Mesendoderm (in vitro differentiated cells): ENCODE data around the gene MICALL2.

ENCODE experiments used
- DNase-seq: peaks from one replicate; pipeline ENCODE4 v3.0.0; 2013
- H2AK5ac ChIP-seq: 2 replicates; pipeline ENCODE4 v1.6.1; 2013; ENCODE audit warnings: low read length, inconsistent platforms
- H2BK120ac ChIP-seq: 2 replicates; pipeline ENCODE4 v1.6.1; 2013; ENCODE audit warnings: low read depth, mild to moderate bottlenecking, low read length, moderate library complexity, mixed read lengths
- H2BK15ac ChIP-seq: replicated peaks from 2 replicates; pipeline ENCODE4 v1.6.1; 2013; ENCODE audit warnings: low read depth, mild to moderate bottlenecking, moderate library complexity
- H2BK5ac ChIP-seq: 2 replicates; pipeline ENCODE4 v1.6.1; 2013; ENCODE audit warnings: low read length, inconsistent platforms
- H3K18ac ChIP-seq: 2 replicates; pipeline ENCODE4 v1.6.1; 2013; ENCODE audit warnings: mild to moderate bottlenecking, low read length, mixed read lengths
- H3K23ac ChIP-seq: one replicate; pipeline ENCODE4 v1.6.1; 2013; ENCODE audit warnings: low read length
- H3K27ac ChIP-seq: 2 replicates; pipeline ENCODE4 v1.5.1; 2013; ENCODE audit warnings: low read depth, mild to moderate bottlenecking, inconsistent platforms, low read length, moderate library complexity
- H3K27me3 ChIP-seq: 2 replicates; pipeline ENCODE4 v1.6.1; 2013; ENCODE audit warnings: low read length, control low read depth, mild to moderate bottlenecking, inconsistent platforms; ENCODE audit not compliant: insufficient read depth, poor library complexity
- H3K36me3 ChIP-seq: 2 replicates; pipeline ENCODE4 v1.6.1; 2013; ENCODE audit warnings: low read length, inconsistent platforms; ENCODE audit not compliant: control insufficient read depth, insufficient read depth
- H3K4ac ChIP-seq: one replicate; pipeline ENCODE4 v1.6.1; 2013; ENCODE audit warnings: low read depth, mild to moderate bottlenecking, low read length, moderate library complexity
- H3K4me1 ChIP-seq: 2 replicates; pipeline ENCODE4 v1.6.1; 2013; ENCODE audit warnings: low read depth, low read length, inconsistent platforms; ENCODE audit not compliant: control insufficient read depth
- H3K4me2 ChIP-seq: 2 replicates; pipeline ENCODE4 v1.6.1; 2013; ENCODE audit warnings: low read length
- H3K4me3 ChIP-seq: 2 replicates; pipeline ENCODE4 v1.5.1; 2013; ENCODE audit warnings: mild to moderate bottlenecking, low read length
- H3K56ac ChIP-seq: one replicate; pipeline ENCODE4 v1.6.1; 2013; ENCODE audit warnings: low read length
- H3K79me1 ChIP-seq: 2 replicates; pipeline ENCODE4 v1.6.1; 2013; ENCODE audit warnings: low read length, inconsistent platforms
- H3K79me2 ChIP-seq: 2 replicates; pipeline ENCODE4 v1.6.1; 2013; ENCODE audit warnings: mild to moderate bottlenecking, low read length; ENCODE audit not compliant: control insufficient read depth, insufficient read depth
- H3K9ac ChIP-seq: 2 replicates; pipeline ENCODE4 v1.6.1; 2013; ENCODE audit warnings: low read length, inconsistent platforms
- H4K5ac ChIP-seq: one replicate; pipeline ENCODE4 v1.6.1; 2013; ENCODE audit warnings: low read length
- H4K8ac ChIP-seq: one replicate; pipeline ENCODE4 v1.6.1; 2013; ENCODE audit warnings: low read depth, mild to moderate bottlenecking, control low read depth, low read length, moderate library complexity
- whole genome bisulfite sequencing: extraction: QIAGEN DNeasy Blood & Tissue Kit; methylation state at CpG from one replicate; pipeline ENCODE4 v1.1.7; 2013; ENCODE audit warnings: low lambda C conversion rate, missing lambda C conversion rate; ENCODE audit not compliant: insufficient coverage; ENCODE audit errors: extremely low coverage; 5-methylcytosine and 5-hydroxymethylcytosine counted together

The MICALL2 gene

DNA sequence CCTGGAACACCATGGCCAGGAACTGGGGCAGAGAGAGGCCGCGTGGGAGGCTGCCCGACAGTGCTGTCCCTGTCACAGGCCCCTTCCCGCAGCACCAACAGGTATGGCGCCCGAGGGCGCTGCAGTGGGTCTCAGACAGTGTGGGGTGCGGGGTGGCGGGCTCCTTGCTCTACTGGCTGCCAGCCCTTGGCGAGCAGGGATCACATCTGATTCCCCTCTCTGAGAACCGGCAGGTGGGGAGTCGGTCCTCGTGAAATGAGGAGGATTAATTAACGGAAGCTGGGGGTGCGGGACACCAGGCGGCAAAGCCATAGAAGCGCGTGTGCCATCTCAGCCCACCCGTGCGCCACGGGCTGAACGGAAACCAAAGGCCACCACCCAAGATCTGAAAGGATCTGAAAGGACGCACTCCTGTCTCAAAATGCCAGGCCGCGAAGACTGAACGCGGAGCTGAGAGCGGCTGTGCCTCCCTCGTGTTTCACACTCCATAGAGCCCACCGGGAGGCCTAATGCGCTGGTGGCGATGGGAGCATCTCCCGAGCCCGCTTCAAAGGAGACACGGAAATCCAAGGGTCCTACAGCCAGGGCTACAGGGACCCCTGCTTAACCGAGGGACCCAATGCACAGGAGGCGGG lies 38.1 kb upstream of the MICALL2 start:
- Histone ChIP-seq H3K56ac (no peak overlapping the region), H2BK5ac (no peak overlapping the region), H3K4me3 (no peak overlapping the region), H3K4me2 (no peak overlapping the region), H3K23ac (no peak overlapping the region), H3K27ac (no peak overlapping the region), H3K27me3 (no peaks in the 10 kb centered on the region), H3K4me1 (no peaks in the 10 kb centered on the region), H3K79me1 (peaks cover 5% of the 10 kb centered on the region), H4K5ac (no peak overlapping the region), H3K79me2 (peaks cover 9% of the 10 kb centered on the region), H2BK15ac (no peak overlapping the region), H4K8ac (no peak overlapping the region), H3K9ac (no peak overlapping the region), H2AK5ac (no peak overlapping the region), H3K4ac (no peak overlapping the region), H3K36me3 (peaks cover 3% of the 10 kb centered on the region), H3K18ac (no peak overlapping the region), H2BK120ac (no peak overlapping the region)
- no peak for DNase-seq
- no CpG with 5 or more reads among the region's 37 CpGs for WGBS

DNA sequence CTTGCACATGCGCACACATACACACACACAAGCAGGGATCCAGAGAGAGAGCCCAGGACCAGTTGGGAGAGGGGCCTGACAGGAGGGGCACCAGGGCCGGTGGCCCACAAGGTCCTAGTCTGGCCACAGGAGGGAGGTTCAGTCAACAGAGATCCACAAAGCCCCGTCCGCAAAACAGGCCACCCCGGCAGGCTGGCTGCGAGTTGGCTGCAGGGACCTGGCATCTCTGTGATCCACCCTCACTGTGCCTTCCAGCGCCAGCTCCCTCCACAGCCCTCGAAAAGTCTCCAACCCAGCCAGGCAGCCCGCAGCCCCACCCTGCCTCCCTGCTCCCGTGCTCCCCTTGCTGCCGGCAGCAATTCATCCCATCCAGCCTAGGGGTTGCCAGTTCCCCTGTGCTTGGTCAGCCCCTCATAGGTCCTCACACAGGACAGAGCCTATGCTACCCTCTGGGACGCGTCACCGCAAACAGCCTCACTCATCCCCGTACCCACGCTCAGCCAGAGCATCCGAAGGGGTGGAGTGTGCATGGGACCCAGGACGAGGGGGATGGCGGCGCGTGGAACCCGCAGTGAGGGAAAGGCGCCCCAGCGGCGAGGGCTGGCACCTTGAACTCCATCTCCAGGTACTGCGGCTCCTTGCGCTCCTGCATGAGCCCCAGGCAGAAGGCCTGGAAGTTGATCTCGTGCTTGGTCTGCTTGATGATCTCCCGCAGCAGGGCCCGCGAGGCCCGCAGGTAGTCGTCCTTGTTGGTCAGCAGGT lies 37.4 kb upstream of the MICALL2 start:
- Histone ChIP-seq H4K5ac (no peak overlapping the region), H3K18ac (no peak overlapping the region), H2BK120ac (no peak overlapping the region), H3K56ac (no peak overlapping the region), H3K4me1 (no peaks in the 10 kb centered on the region), H3K4ac (no peak overlapping the region), H3K23ac (no peak overlapping the region), H3K4me3 (no peak overlapping the region), H3K79me2 (peaks cover 2% of the 10 kb centered on the region), H3K36me3 (peaks cover 6% of the 10 kb centered on the region), H2AK5ac (no peak overlapping the region), H3K27me3 (no peaks in the 10 kb centered on the region), H3K79me1 (peaks cover 2% of the 10 kb centered on the region), H3K4me2 (no peak overlapping the region), H2BK5ac (no peak overlapping the region), H2BK15ac (no peak overlapping the region), H3K27ac (no peak overlapping the region), H3K9ac (no peak overlapping the region), H4K8ac (no peak overlapping the region)
- WGBS, result no CpG with 5 or more reads among the region's 33 CpGs
- DNase-seq, result no peak

DNA sequence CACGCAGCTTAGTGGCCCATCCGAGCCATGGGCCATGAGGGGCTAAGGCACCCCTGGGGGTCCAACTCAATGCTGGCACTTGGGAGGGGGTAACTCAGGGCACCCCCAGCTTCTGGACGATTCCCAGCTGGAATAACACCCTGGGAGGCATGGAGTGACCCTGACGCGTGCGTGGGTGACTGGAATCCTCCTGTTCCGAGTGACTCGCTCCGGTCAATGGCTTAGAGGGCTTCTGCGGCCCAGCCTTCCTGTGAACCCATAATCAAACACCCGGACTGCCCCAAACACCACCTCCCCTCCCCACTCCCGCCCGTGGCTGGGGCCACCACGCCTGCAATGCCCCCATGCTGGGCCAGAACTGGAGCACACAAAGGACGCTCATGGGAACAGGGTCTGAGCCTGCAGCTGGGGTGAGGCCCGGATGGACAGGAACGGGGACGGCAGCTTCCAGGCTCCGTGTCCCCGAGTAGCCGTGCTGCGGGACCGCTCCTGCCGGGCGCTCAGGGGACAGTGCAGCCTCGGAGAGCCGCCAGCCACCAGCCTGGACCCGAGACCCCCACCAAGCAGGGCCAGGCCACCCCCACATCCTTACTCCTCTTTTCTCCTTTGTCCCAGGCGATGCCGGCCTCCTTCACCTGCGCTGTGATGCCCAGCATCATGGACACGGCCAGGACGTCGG lies 36.4 kb upstream of the MICALL2 start:
- H3K4ac ChIP-seq, result no peak overlapping the region
- H3K4me1 ChIP-seq, result no peaks in the 10 kb centered on the region
- no peak overlapping the region for H2AK5ac ChIP-seq
- no peaks in the 10 kb centered on the region for H3K79me2 ChIP-seq
- no peak for DNase-seq
- no peak overlapping the region for H3K4me2 ChIP-seq
- no peaks in the 10 kb centered on the region for H3K79me1 ChIP-seq
- no peak overlapping the region for H3K9ac ChIP-seq
- H4K5ac ChIP-seq, result no peak overlapping the region
- no peak overlapping the region for H3K4me3 ChIP-seq
- H3K18ac ChIP-seq, result no peak overlapping the region
- no peak overlapping the region for H2BK15ac ChIP-seq
- H3K27ac ChIP-seq, result no peak overlapping the region
- no CpG with 5 or more reads among the region's 34 CpGs for WGBS
- no peak overlapping the region for H3K56ac ChIP-seq
- no peak overlapping the region for H2BK120ac ChIP-seq
- H3K23ac ChIP-seq, result no peak overlapping the region
- no peak overlapping the region for H4K8ac ChIP-seq
- no peak overlapping the region for H2BK5ac ChIP-seq
- peaks cover 7% of the 10 kb centered on the region for H3K36me3 ChIP-seq
- H3K27me3 ChIP-seq, result no peaks in the 10 kb centered on the region

DNA sequence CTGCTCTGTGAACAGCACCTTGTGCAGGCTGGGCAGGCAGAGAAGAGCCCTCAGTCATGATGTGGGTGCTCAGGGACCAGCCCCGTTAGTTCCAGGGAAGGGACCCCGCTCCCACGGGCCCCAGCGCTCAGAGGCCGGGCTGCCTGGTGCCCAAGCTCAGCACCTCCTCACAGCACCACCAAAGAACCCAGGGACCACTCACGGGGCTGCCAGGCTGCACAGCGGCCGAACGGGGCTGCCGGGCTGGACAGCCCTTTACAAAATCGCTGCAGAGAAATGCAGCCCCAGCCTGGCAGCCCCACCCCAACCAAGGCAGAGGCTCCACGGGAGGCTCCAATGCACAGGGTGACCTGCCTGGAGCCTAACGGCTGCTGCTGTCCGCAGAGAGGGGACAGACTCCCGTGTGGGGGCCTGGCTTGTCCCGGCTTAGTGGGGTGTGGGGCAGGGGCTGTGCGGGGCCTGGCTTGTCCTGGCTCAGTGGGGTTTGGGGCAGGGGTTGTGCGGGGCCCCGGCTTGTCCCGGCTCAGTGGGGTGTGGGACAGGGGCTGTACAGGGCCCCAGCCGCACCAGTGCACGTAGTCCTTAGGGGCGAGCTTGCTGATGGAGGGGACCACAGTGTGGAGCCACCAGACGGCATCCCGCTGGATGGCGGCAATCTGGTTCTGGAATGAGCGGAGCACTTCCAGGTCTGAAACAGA lies 35.7 kb upstream of the MICALL2 start:
- Histone ChIP-seq H2BK5ac (no peak overlapping the region), H3K9ac (no peak overlapping the region), H2BK120ac (no peak overlapping the region), H3K36me3 (peaks cover 6% of the 10 kb centered on the region), H3K4me2 (no peak overlapping the region), H3K23ac (no peak overlapping the region), H3K27me3 (no peaks in the 10 kb centered on the region), H3K18ac (no peak overlapping the region), H3K4me1 (no peaks in the 10 kb centered on the region), H3K4me3 (no peak overlapping the region), H4K5ac (no peak overlapping the region), H3K79me2 (no peaks in the 10 kb centered on the region), H3K79me1 (no peaks in the 10 kb centered on the region), H3K56ac (no peak overlapping the region), H2AK5ac (no peak overlapping the region), H4K8ac (no peak overlapping the region), H3K27ac (no peak overlapping the region), H2BK15ac (no peak overlapping the region), H3K4ac (no peak overlapping the region)
- WGBS, result no CpG with 5 or more reads among the region's 27 CpGs
- no peak for DNase-seq

DNA sequence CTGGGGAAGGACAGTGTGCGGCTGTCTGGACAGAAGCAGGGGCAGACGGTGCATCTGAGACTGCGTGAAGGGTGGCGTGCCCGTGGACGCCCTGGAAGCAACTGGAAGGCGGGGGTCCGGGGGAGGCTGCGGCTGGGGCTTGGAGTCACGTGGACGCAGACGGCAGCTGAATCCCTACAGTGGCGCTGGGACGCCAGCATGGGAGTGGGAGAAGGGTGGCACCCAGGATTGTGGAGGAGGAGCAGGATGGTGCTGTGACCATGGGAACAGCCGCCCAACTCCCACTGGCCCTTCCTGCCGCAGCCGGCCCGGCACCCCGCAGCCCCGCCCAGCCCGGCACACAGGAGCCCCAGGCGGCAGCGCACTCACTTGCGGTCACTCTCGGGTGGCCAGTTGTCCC lies 35.2 kb upstream of the MICALL2 start:
- H3K18ac ChIP-seq, result no peak overlapping the region
- H3K4me3 ChIP-seq, result no peak overlapping the region
- no peak overlapping the region for H2BK120ac ChIP-seq
- no peak overlapping the region for H3K9ac ChIP-seq
- H3K56ac ChIP-seq, result no peak overlapping the region
- no peak overlapping the region for H3K27ac ChIP-seq
- no peak overlapping the region for H2BK5ac ChIP-seq
- H3K79me2 ChIP-seq, result no peaks in the 10 kb centered on the region
- H3K27me3 ChIP-seq, result no peaks in the 10 kb centered on the region
- H3K4me1 ChIP-seq, result no peaks in the 10 kb centered on the region
- no peaks in the 10 kb centered on the region for H3K79me1 ChIP-seq
- no peak for DNase-seq
- H3K23ac ChIP-seq, result no peak overlapping the region
- H4K8ac ChIP-seq, result no peak overlapping the region
- peaks cover 5% of the 10 kb centered on the region for H3K36me3 ChIP-seq
- H3K4me2 ChIP-seq, result no peak overlapping the region
- whole genome bisulfite sequencing, result no CpG with 5 or more reads among the region's 25 CpGs
- H2AK5ac ChIP-seq, result no peak overlapping the region
- H4K5ac ChIP-seq, result no peak overlapping the region
- no peak overlapping the region for H3K4ac ChIP-seq
- no peak overlapping the region for H2BK15ac ChIP-seq
